SH-SY5Y (cell line): ENCODE data around the gene BANP.

ENCODE experiments used
- GATA2 ChIP-seq: IDR thresholded peaks from 2 replicates; pipeline ENCODE4 v1.6.1; 2011; ENCODE audit warnings: mild to moderate bottlenecking, low read depth, low read length
- GATA3 ChIP-seq: IDR thresholded peaks from 2 replicates; pipeline ENCODE4 v1.6.1; 2011; ENCODE audit warnings: low read depth, mild to moderate bottlenecking, low read length, moderate library complexity

DNA sequence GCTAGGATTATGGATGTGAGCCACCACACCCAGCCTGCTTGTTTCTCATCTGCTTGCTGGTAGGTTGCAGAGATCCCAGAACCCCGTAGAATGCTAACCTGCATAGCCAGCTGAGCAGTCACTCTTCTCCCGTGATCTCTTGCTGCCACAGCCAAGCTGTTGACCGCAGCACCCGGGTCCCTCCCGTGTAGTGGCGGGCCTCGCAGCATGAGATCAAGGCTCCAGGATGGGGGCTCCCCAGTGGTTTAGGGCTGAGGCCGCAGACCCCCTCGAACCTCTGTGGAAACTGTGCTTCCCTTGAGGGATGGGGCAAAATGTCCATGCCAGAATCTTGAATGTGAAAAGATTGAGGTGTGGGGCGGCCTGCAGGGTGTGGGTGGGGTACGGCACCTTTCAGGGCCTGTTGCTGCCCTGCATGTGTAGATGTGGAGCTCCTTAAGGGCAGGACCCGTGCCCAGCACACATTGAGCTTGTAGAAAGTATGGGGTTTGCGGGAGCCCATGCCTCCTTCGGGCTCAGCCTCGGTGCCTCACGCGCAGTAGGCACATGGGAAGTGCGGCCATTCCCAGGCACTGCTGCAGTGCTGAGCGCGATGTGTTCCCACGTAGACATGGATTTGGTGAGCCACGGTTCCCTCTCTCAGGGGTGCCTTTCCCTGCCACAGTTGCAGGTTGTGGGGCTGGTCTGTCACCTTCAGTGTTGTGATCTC lies 99.9 kb downstream of the BANP start:
- no peak for TF ChIP-seq GATA2
- no peak for TF ChIP-seq GATA3
